HG02840 (cell line): ENCODE results near the gene CNNM3.
"Not testable (repeated sequence)": the region's sequence is repeated elsewhere in the genome, so short reads cannot be mapped to it uniquely, and the experiment has no call there.

ENCODE experiments used
- ATAC-seq: cut with Tn5 transposase; IDR thresholded peaks from one replicate; pipeline ENCODE4 v1.9.1; 2021; ENCODE audit warnings: mild to moderate bottlenecking, moderate library complexity, moderate number of reproducible peaks; ENCODE audit not compliant: unreplicated experiment, low FRiP score

Gene CNNM3

GRCh38 chr2:96860065-96861029 lies 44.3 kb downstream of the CNNM3 start:
- no peak for ATAC-seq

- no peak for ATAC-seq
Measured at GRCh38 chr2:96861074-96861473, 45.0 kb downstream of the CNNM3 start.

GRCh38 chr2:96863056-96863455 lies 47.0 kb downstream of the CNNM3 start:
- ATAC-seq, result not testable (repeated sequence)

GRCh38 chr2:96863575-96864342 lies 47.7 kb downstream of the CNNM3 start:
- ATAC-seq, result no peak

- no peak for ATAC-seq
Measured at GRCh38 chr2:96864343-96865091, 48.4 kb downstream of the CNNM3 start.

GRCh38 chr2:96865654-96866053 lies 49.6 kb downstream of the CNNM3 start:
- ATAC-seq, result no peak

- ATAC-seq, result no peak
Measured at GRCh38 chr2:96866149-96866548, 50.1 kb downstream of the CNNM3 start.

- ATAC-seq, result no peak
Measured at GRCh38 chr2:96866586-96866985, 50.5 kb downstream of the CNNM3 start.

GRCh38 chr2:96866986-96867755 lies 51.1 kb downstream of the CNNM3 start:
- no peak for ATAC-seq

GRCh38 chr2:96867756-96868554 lies 51.9 kb downstream of the CNNM3 start:
- no peak for ATAC-seq

- ATAC-seq, result no peak
Measured at GRCh38 chr2:96868555-96869280, 52.6 kb downstream of the CNNM3 start.

- no peak for ATAC-seq
Measured at GRCh38 chr2:96869281-96869821, 53.3 kb downstream of the CNNM3 start.

GRCh38 chr2:96869822-96870625 lies 54.0 kb downstream of the CNNM3 start, which contains the start of gene SEMA4C:
Gene SEMA4C (minus strand): TSS chr2:96870080. CDS start chr2:96867886, 2,194 bp downstream.
- ATAC-seq, result no peak

- no peak for ATAC-seq
Measured at GRCh38 chr2:96870626-96871255, 54.7 kb downstream of the CNNM3 start.

- ATAC-seq, result no peak
Measured at GRCh38 chr2:96872591-96873349, 56.7 kb downstream of the CNNM3 start.

- no peak for ATAC-seq
Measured at GRCh38 chr2:96873651-96874096, 57.6 kb downstream of the CNNM3 start.
